HepG2 (cell line): Measurements from ENCODE around the gene SNED1. TPM values are rescaled to one million over a fixed set of nuclear protein-coding genes. Genes with fewer than 3 reads are reported as not detected.

Experiments
- BRCA1 ChIP-seq: sonication (generic); formaldehyde crosslinking; IDR thresholded peaks from 2 replicates; pipeline ENCODE4 v1.4.0; 2020; ENCODE audit warnings: missing genetic modification reagents
- NPAS2 ChIP-seq: sonication (generic); formaldehyde crosslinking; IDR thresholded peaks from 2 replicates; pipeline ENCODE4 v1.8.0; 2022; ENCODE audit warnings: mild to moderate bottlenecking, missing genetic modification reagents, borderline replicate concordance
- PRDM15 ChIP-seq: sonication (generic); formaldehyde crosslinking; IDR thresholded peaks from 2 replicates; pipeline ENCODE4 v1.4.0; 2020; ENCODE audit warnings: missing genetic modification reagents
- RXRB ChIP-seq: IDR thresholded peaks from 2 replicates; pipeline ENCODE4 v1.6.1; 2016; ENCODE audit warnings: borderline replicate concordance, missing genetic modification reagents, missing compliant biosample characterization
- SAP130 ChIP-seq: IDR thresholded peaks from 2 replicates; pipeline ENCODE4 v1.6.1; 2016; ENCODE audit warnings: low read depth
- SOX13 ChIP-seq, 3 experiments: fragments of 450-650 bp in 1 of 3; sonication (generic) in 1 of 3; formaldehyde crosslinking in 1 of 3; IDR thresholded peaks in 2 of 3; conservative IDR thresholded peaks in 1 of 3; 2 replicates each; pipeline versions ENCODE4 v1.5.0 to v1.6.1; 2016 to 2020; ENCODE audit warnings: antibody characterized with exemption in 1 of 3, mild to moderate bottlenecking in 1 of 3, missing compliant biosample characterization in 1 of 3, missing genetic modification reagents in 1 of 3, moderate library complexity in 1 of 3
- ZNF121 ChIP-seq: sonication (generic); formaldehyde crosslinking; IDR thresholded peaks from 2 replicates; pipeline ENCODE4 v1.5.0; 2020; ENCODE audit warnings: mild to moderate bottlenecking, missing genetic modification reagents
- ZNF224 ChIP-seq: sonication (generic); formaldehyde crosslinking; IDR thresholded peaks from 2 replicates; pipeline ENCODE4 v1.5.0; 2020; ENCODE audit warnings: mild to moderate bottlenecking, missing genetic modification reagents
- ZNF776 ChIP-seq: sonication (generic); formaldehyde crosslinking; IDR thresholded peaks from 2 replicates; pipeline ENCODE4 v1.4.0; 2020; ENCODE audit warnings: mild to moderate bottlenecking, missing genetic modification reagents
- polyA plus RNA-seq, 8 experiments: library from polyadenylated mRNA; depleted of rRNA in 3 of 8; stranded (reverse) in 7 of 8; unstranded in 1 of 8; fragments of >200 nt; fragmentation: Illumina TruSeq in 4 of 8; extraction: Trizol in 4 of 8; gene quantifications; 2 replicates each; pipeline versions ENCODE4 v1.2.1 to v1.2.3, GENCODE V29; 2011 to 2016; ENCODE audit warnings: low read depth in 4 of 8, missing spikeins in 1 of 8, mixed read lengths in 1 of 8; ENCODE audit not compliant: insufficient read depth in 1 of 8
- total RNA-seq, 5 experiments: library from RNA; depleted of rRNA; stranded (reverse); fragments of >200 nt; fragmentation: Illumina TruSeq; extraction: Trizol; gene quantifications; 2 replicates each; pipeline ENCODE4 v1.2.3, GENCODE V29; 2016; ENCODE audit warnings: low read depth in 1 of 5
- TF ChIP-seq, protein P1 (sequence below): sonication (generic); formaldehyde crosslinking; IDR thresholded peaks from 2 replicates; pipeline ENCODE4 v1.5.0; 2020; ENCODE audit warnings: missing genetic modification reagents, mild to moderate bottlenecking, borderline replicate concordance
- TF ChIP-seq, protein P2 (sequence below): sonication (generic); formaldehyde crosslinking; conservative IDR thresholded peaks from 2 replicates; pipeline ENCODE4 v1.4.0; 2020; ENCODE audit warnings: mild to moderate bottlenecking, missing genetic modification reagents, moderate library complexity

Gene SNED1
- total and polyA plus RNA-seq, 2 of the 13 experiments (the other 11 are each of a cell fraction or from before 2014, with no cell fraction given) = 0.15 to 0.65 TPM

DNA sequence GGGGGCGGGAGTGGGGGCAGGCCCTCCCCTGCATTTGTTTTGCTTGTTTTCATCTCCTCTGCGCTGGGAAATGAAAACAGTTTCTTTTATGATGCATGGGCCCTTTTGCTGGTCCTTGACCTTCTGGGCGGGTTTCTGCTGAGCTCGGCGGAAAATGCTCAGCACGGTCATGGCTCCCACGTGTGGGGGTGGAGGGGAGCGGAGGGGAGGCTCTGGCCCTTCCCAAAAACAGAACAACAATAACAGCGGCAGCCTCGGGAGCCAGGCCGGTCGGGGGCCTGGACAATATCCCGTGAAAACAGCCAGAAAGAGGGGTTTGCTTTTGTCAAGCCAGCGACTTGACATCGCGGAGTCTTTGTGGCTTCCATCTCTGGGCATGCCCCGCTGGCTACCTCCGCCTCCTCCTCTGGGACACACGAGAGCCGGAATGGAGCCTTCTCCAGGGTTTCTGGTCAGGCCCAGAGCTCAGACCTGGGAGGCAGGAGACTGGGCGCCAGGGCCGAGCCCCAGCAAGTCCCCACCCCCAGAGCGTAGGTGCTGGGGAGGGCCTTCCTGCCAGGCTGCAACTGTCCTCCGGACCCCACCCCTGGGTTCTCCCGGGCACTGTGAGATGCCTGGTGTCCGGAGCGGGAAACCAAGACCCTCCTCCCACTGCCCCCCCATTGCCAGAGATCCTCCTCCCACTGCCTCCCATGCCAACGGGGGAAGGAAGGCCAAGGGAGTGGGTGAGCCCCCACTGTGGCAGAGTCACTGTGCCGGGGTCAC is 35.9 kb upstream of the SNED1 start (continued):
- no peak for TF ChIP-seq ZNF121 (CRISPR knock-in tag)
- TF ChIP-seq BRCA1 = no peak
- peak; percentile 72; the same call in 1 of the 2 replicates for TF ChIP-seq PRDM15 (CRISPR knock-in tag)
- TF ChIP-seq ZNF224 = no peak
- TF ChIP-seq, protein P1, sequence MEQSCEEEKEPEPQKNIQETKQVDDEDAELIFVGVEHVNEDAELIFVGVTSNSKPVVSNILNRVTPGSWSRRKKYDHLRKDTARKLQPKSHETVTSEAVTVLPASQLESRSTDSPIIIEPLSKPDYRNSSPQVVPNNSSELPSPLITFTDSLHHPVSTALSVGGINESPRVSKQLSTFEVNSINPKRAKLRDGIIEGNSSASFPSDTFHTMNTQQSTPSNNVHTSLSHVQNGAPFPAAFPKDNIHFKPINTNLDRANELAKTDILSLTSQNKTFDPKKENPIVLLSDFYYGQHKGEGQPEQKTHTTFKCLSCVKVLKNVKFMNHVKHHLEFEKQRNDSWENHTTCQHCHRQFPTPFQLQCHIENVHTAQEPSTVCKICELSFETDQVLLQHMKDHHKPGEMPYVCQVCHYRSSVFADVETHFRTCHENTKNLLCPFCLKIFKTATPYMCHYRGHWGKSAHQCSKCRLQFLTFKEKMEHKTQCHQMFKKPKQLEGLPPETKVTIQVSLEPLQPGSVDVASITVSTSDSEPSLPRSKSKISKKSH (CRISPR knock-in tag) = 0 out of 2 replicates have a peak, but pooled peaks have one; percentile 23
- TF ChIP-seq ZNF776 (CRISPR knock-in tag) = 0 out of 2 replicates have a peak, but pooled peaks have one; percentile 33
- TF ChIP-seq, protein P2, sequence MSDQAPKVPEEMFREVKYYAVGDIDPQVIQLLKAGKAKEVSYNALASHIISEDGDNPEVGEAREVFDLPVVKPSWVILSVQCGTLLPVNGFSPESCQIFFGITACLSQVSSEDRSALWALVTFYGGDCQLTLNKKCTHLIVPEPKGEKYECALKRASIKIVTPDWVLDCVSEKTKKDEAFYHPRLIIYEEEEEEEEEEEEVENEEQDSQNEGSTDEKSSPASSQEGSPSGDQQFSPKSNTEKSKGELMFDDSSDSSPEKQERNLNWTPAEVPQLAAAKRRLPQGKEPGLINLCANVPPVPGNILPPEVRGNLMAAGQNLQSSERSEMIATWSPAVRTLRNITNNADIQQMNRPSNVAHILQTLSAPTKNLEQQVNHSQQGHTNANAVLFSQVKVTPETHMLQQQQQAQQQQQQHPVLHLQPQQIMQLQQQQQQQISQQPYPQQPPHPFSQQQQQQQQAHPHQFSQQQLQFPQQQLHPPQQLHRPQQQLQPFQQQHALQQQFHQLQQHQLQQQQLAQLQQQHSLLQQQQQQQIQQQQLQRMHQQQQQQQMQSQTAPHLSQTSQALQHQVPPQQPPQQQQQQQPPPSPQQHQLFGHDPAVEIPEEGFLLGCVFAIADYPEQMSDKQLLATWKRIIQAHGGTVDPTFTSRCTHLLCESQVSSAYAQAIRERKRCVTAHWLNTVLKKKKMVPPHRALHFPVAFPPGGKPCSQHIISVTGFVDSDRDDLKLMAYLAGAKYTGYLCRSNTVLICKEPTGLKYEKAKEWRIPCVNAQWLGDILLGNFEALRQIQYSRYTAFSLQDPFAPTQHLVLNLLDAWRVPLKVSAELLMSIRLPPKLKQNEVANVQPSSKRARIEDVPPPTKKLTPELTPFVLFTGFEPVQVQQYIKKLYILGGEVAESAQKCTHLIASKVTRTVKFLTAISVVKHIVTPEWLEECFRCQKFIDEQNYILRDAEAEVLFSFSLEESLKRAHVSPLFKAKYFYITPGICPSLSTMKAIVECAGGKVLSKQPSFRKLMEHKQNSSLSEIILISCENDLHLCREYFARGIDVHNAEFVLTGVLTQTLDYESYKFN = peak; percentile 6; the same call in 1 of the 2 replicates
- no peak for TF ChIP-seq NPAS2 (CRISPR knock-in tag)
- no peak for TF ChIP-seq SOX13 (IDR thresholded peaks at IDR 0.05)
- TF ChIP-seq SOX13 (CRISPR knock-in tag; conservative IDR thresholded peaks at IDR 0.05 in 1 of 2, IDR thresholded peaks at IDR 0.05 in 1 of 2) = 0 out of 4 replicates have a peak, but pooled peaks of 1 of the 2 experiments have one; percentile 3
- peak; percentile 44 for TF ChIP-seq SAP130 (CRISPR knock-in tag)
- TF ChIP-seq RXRB (CRISPR knock-in tag) = 0 out of 2 replicates have a peak, but pooled peaks have one; percentile 14
